Mucosa of stomach (tissue), 1 donor: ENCODE measurements around the gene GYPC.
"Not testable (repeated sequence)": the region's sequence is repeated elsewhere in the genome, so short reads cannot be mapped to it uniquely, and the experiment has no call there.

Experiments
- H3K27me3 ChIP-seq: one replicate; pipeline ENCODE4 v1.7.0; 2013; ENCODE audit warnings: mild to moderate bottlenecking, low read length; ENCODE audit not compliant: control insufficient read depth, insufficient read depth
- H3K36me3 ChIP-seq: one replicate; pipeline ENCODE4 v1.7.0; 2013; ENCODE audit warnings: low read length; ENCODE audit not compliant: control insufficient read depth, insufficient read depth
- H3K4me1 ChIP-seq: one replicate; pipeline ENCODE4 v1.7.0; 2013; ENCODE audit warnings: mild to moderate bottlenecking, low read length; ENCODE audit not compliant: control insufficient read depth, insufficient read depth
- H3K4me3 ChIP-seq: one replicate; pipeline ENCODE4 v1.7.0; 2013; ENCODE audit warnings: low read length
- H3K9ac ChIP-seq: one replicate; pipeline ENCODE4 v1.7.0; 2013; ENCODE audit warnings: mild to moderate bottlenecking, low read length, moderate library complexity
- H3K9me3 ChIP-seq: one replicate; pipeline ENCODE4 v1.7.0; 2013; ENCODE audit warnings: mild to moderate bottlenecking, low read length, moderate library complexity; ENCODE audit not compliant: control insufficient read depth
- donor health status: Pancreatic carcinoma.

The GYPC gene

DNA sequence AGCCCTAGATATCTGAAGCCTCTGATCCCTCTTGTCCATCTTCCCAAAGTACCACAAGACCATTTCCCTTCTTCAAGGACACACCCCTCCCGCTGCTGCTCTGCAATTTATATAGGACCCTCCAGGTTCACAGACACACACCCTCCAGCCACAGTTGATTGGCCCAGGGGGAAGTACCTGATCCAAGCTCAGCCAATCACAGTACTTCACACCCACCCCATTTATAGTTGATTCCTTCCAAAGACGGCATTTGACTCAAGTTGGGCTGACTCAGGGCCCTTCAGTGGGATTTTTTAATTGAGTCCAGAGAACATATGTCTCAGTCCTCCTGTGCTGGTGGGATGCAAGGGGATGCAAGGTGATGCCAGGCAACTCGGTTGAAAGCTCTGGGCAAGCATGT is 59.2 kb downstream of the GYPC start:
- Histone ChIP-seq H3K27me3 (no peaks in the 10 kb centered on the region), H3K9ac (no peak overlapping the region), H3K9me3 (no peaks in the 10 kb centered on the region), H3K4me3 (no peak overlapping the region), H3K4me1 (no peaks in the 10 kb centered on the region), H3K36me3 (no peaks in the 10 kb centered on the region)

DNA sequence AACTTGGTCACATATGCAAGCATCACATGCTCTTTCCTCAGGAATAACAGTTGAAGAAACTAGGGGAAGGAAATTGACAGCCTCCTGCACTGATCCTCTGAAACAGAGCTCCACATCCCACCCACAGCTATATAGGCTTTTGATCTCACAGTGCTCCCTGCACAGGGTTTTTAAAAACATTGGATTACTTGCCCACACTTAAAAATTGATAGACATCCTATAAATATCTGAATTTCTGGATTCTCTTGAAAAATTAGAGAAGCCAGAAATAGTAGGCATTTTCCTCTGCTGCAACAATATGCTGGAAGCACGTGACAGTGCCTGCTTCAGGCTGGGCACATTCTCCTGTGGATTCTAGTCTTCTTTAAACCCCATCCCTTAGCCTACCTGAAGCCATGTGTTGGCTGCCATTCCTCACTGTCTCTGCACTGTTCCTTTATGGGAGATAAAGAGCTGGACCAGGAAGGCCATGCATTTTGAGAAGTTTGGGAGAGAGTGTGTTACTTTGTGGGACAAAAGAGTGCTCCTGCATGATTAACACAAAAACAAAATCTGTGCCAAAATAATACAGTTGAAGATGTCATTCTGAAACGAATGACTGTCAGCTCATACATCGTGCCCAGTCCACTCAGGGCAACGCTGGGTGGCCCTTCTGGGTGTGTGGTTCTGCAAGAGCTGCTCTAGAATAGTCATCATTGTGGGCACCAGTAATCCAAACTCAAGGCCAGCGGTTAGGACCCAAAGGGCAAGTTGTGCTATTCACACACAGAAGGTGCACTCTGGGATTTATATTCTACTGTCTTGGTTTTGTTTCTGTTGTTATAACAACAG is 59.8 kb downstream of the GYPC start:
- Histone ChIP-seq H3K4me3 (no peak overlapping the region), H3K36me3 (no peaks in the 10 kb centered on the region), H3K27me3 (no peaks in the 10 kb centered on the region), H3K9me3 (no peaks in the 10 kb centered on the region), H3K9ac (no peak overlapping the region), H3K4me1 (no peaks in the 10 kb centered on the region)

DNA sequence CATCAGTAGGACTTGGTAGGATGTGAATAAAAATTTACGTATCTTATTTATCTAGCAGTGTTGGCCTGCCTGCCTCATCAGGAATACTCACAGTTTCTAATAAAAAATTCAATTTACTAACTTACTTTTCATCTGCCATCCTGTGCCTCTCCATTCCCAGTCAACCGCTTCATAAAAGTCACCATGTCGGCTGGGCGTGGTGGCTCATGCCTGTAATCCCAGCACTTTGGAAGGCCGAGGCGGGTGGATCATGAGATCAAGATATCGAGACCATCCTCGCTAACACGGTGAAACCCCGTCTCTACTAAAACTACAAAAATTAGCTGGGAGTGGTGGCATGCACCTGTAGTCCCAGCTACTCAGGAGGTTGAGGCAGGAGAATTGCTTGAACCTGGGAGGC is 61.3 kb downstream of the GYPC start:
- H3K36me3 ChIP-seq, H3K27me3 ChIP-seq, H3K9me3 ChIP-seq, H3K4me3 ChIP-seq, H3K4me1 ChIP-seq, H3K9ac ChIP-seq: not testable (repeated sequence)

DNA sequence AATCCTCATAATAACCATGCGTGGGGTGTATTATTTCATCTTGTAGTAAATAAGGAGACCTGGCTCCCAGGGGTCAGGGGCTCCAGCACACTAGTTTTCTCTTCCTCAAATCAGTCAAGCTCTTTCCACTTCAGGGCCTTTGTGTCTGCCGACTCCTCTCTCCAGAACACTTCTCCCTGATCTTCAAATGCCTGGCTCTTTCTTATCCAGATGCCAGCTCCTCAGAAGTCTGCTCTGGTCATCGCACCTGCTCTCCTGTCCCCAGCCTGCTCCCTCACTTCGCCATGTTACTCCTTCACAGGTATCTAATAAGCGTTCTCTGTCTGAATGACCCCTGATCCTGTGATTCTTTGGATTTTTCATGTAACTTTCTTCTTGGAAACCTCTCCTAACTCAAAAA is 62.0 kb downstream of the GYPC start:
- Histone ChIP-seq H3K36me3 (no peaks in the 10 kb centered on the region), H3K27me3 (no peaks in the 10 kb centered on the region)

DNA sequence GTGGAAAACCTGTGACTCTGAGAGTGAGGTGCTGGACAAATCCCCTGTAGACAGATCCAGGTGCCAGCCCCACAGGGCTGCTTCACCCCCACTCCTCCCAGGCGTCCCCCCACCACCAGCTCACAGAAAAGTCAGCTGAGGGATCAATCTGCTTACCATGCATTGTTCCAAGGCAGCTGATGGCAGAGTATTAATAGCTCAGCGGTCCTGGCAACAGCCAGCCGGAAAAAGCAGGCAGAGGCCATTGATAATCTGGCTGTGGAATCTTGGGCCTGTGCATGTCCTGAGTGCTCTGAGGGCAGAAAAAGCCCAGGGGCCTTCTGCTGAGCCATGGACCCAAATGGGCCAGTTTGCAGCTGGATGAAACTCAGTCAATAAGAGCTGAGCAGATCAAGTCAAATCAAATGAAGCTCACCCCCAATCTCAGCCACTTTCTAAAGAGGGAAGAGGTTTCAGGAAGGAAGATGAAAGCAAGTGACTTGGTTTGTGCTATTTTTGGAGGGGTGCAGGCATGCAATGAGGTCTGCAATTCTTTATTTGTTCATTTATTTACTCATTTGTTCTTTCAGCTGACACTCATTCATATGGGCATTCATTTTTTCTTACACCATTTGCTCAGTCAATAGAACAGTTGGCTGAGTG is 63.4 kb downstream of the GYPC start:
- Histone ChIP-seq H3K27me3 (no peaks in the 10 kb centered on the region), H3K4me3 (no peak overlapping the region), H3K4me1 (no peaks in the 10 kb centered on the region), H3K36me3 (no peaks in the 10 kb centered on the region), H3K9ac (no peak overlapping the region), H3K9me3 (no peaks in the 10 kb centered on the region)

More for the DNA sequence above, 62.0 kb downstream of the GYPC start:
- no peak overlapping the region for H3K4me3 ChIP-seq
- H3K9me3 ChIP-seq, result no peaks in the 10 kb centered on the region
- H3K4me1 ChIP-seq, result no peaks in the 10 kb centered on the region
- no peak overlapping the region for H3K9ac ChIP-seq

DNA sequence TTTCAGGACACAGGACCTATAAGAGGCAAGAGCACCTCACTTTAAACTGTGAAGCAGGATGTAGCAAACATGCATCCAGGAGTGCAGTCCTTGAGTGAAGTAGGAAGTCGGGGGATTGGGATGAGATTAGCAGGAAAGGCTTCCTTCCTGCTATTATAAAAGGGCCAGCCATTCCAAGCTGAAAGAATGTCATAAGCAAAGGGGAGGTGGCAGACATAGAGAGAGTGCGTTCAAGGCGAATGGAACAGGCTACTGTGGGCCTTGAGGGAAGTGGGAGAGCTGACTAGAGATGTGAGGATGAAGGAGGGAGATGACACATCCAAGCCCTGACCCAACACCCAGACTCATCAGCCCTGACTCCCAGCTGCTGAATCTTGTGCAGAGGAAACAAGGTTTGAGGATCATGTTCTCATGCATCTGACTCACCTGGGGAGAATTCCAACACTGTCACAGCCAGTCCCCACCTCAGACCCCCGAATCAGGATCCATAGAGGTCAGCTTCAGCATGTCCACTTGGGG is 63.9 kb downstream of the GYPC start:
- Histone ChIP-seq H3K9ac (no peak overlapping the region), H3K9me3 (no peaks in the 10 kb centered on the region), H3K27me3 (no peaks in the 10 kb centered on the region), H3K36me3 (no peaks in the 10 kb centered on the region), H3K4me1 (no peaks in the 10 kb centered on the region), H3K4me3 (no peak overlapping the region)

DNA sequence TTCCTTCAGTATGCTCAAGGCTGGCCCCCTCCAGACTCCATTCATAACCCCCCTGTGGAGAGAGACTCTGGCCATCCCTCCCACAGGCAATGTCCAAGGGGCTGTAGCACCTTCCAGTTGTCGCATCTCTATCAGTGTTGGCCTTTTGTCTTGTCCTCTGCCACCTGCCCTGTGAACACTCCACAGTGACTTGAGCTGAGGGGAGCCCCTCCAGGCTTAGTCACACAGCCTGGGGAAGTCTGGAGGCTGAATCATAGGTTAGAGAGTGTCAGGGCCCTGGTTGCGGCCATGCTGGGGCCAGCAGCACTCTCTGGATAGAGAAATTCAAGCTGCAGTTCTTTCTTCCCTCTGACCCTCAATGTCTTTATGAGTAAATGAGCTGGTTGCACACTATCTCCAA is 64.7 kb downstream of the GYPC start:
- Histone ChIP-seq H3K4me1 (no peaks in the 10 kb centered on the region), H3K36me3 (no peaks in the 10 kb centered on the region), H3K4me3 (no peak overlapping the region), H3K9ac (no peak overlapping the region), H3K9me3 (no peaks in the 10 kb centered on the region), H3K27me3 (no peaks in the 10 kb centered on the region)

DNA sequence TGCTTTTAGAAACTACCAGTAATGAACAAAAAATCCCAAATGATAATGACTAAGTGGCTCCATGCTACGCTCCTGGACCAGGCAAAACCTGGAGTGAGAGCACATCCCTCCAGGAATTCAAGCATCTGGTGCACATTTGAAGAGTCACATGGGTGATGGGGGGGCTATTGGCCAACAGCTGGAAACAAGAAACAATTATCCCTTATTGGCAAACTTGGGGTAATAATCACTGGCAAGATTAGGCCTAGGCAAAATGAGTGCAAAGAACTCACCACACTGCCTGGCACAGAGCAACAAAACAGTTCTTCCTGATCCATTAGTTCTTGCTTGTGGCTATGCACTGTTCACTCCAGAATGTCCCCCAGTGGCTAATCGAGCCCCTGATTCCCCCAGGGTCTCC is 66.1 kb downstream of the GYPC start:
- Histone ChIP-seq H3K27me3 (no peaks in the 10 kb centered on the region), H3K36me3 (no peaks in the 10 kb centered on the region), H3K9me3 (no peaks in the 10 kb centered on the region), H3K4me1 (no peaks in the 10 kb centered on the region), H3K9ac (no peak overlapping the region), H3K4me3 (no peak overlapping the region)

DNA sequence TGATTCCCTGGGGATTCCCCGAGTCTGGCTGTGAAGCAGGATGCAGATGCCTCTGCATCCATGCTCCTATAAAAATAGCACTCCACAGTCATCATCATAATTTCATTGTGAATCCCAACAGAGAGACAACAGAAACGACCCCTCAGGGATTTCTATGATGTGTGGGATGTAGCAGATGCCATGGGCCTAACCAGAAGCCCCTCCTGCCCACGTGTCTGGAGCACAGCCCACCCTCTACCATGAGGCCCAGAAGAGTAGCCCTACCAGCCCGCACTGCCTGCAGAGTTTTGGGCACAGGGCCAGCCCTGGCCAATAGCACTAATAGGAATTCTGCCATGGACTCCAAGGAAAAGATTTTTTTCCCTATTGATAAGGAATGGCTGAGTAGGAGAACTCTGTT is 66.6 kb downstream of the GYPC start:
- H3K36me3 ChIP-seq, result no peaks in the 10 kb centered on the region
- H3K27me3 ChIP-seq, result no peaks in the 10 kb centered on the region
- no peaks in the 10 kb centered on the region for H3K4me1 ChIP-seq
- H3K9me3 ChIP-seq, result no peaks in the 10 kb centered on the region
- H3K4me3 ChIP-seq, result no peak overlapping the region
- H3K9ac ChIP-seq, result no peak overlapping the region

DNA sequence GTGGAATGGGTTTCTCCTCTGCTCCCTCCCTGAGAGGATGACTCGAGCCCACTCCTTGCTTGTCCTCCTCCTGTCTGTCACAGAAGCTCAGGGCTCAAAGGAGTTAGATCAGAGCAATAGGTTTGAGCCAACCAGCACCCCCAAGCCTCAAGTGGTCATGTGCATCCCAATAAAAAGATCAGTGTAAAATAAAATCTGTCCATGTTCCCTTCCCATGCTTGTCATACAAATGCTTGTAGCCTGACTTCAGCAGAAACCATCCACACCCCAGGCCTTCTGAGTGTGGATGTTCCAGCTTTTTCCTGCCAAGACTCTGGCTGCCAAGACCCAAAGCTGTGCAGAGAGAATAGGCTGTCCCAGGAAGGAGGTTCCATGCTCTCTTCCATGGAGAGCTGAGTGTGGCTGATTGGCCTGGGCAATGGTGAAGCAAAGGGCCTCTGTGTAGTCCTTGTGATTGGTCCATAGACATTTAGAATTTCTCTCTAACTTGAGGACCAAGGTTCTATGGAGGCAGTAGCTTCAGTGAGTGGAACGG is 67.4 kb downstream of the GYPC start:
- Histone ChIP-seq H3K9ac (no peak overlapping the region), H3K36me3 (no peaks in the 10 kb centered on the region), H3K27me3 (no peaks in the 10 kb centered on the region), H3K9me3 (no peaks in the 10 kb centered on the region), H3K4me1 (no peaks in the 10 kb centered on the region), H3K4me3 (no peak overlapping the region)

DNA sequence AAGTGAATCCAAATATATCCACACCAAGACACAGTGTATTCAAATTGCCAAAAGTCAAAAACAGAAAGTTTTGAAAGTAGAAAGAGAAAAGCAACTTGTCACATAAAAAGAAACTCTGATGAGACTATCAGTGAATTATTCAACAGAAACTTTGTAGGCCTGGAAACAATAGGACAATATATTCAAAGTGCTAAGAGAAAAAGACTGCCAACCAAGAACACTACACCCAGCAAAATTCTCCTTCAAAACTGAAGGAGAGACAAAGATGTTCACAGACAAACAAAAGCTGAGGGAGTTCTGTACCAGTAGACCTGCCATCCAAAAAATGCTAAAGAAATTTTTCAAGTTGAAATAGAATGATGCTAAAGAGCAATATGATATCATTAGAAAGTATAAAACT is 69.6 kb downstream of the GYPC start:
- no peaks in the 10 kb centered on the region for H3K9me3 ChIP-seq

DNA sequence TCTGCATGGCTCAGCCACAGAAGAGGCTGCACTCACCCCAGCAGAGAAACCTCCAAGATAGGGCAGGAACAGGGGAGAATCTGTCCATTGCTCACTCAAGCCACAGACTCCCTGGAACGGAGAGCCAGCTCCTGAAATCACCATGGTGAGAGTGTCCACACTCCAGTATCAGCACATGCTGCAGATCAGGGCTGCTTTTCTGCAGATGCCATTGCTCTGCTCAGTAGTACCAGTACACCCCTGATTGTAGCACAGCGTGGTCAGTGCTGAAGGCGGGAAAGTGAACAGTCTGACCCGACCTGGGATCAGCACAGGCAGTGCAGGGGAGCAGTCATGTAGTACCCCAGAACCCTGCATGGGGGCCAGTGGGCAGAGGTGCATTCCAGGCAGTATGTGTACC is 73.9 kb downstream of the GYPC start:
- H3K36me3 ChIP-seq, result no peaks in the 10 kb centered on the region

More for the DNA sequence above, 69.6 kb downstream of the GYPC start:
- no peaks in the 10 kb centered on the region for H3K27me3 ChIP-seq
- H3K36me3 ChIP-seq, result no peaks in the 10 kb centered on the region
- no peak overlapping the region for H3K4me3 ChIP-seq
- no peak overlapping the region for H3K9ac ChIP-seq
- H3K4me1 ChIP-seq, result no peaks in the 10 kb centered on the region

More for the DNA sequence above, 73.9 kb downstream of the GYPC start:
- Histone ChIP-seq H3K27me3 (no peaks in the 10 kb centered on the region), H3K9ac (no peak overlapping the region), H3K9me3 (no peaks in the 10 kb centered on the region), H3K4me1 (no peaks in the 10 kb centered on the region), H3K4me3 (no peak overlapping the region)
